Peyer's patch (tissue), 4 donors: ENCODE results near the gene TMEM186. TPM values are rescaled to one million over a fixed set of nuclear protein-coding genes. Genes with fewer than 3 reads are reported as not detected.
"Not testable (repeated sequence)": the region's sequence is repeated elsewhere in the genome, so short reads cannot be mapped to it uniquely, and the experiment has no call there.

Experiments used
- DNase-seq, 3 donors: peaks; one replicate each; pipeline ENCODE4 v3.0.0-alpha.2; 2017 to 2019
- H3K27ac ChIP-seq, 4 donors: fragments of 200-600 bp; sonication (generic); one replicate each; pipeline ENCODE4 v1.5.1; 2016 to 2019
- H3K27me3 ChIP-seq, 2 donors: fragments of 200-600 bp; sonication (generic); one replicate each; pipeline ENCODE4 v1.5.1; 2019
- H3K36me3 ChIP-seq, 3 donors: fragments of 200-600 bp; sonication (generic); one replicate each; pipeline ENCODE4 v1.5.1; 2016 to 2019
- H3K4me1 ChIP-seq, 4 donors: fragments of 200-600 bp; sonication (generic); one replicate each; pipeline ENCODE4 v1.5.1; 2016 to 2019
- H3K4me3 ChIP-seq, 4 donors: fragments of 200-600 bp; sonication (generic); 1 replicate in 3 of 4; 2 replicates in 1 of 4; pipeline ENCODE4 v1.5.1; 2016 to 2019; ENCODE audit warnings: mild to moderate bottlenecking in 1 of 4
- H3K9me3 ChIP-seq, 4 donors: fragments of 200-600 bp; sonication (generic); one replicate each; pipeline ENCODE4 v1.5.1; 2016 to 2019; ENCODE audit warnings: mild to moderate bottlenecking in 1 of 4
- POLR2A ChIP-seq, 2 donors: fragments of 450-650 bp; IDR thresholded peaks; one replicate each; pipeline ENCODE4 v1.5.1; 2017; ENCODE audit warnings: antibody characterized with exemption in 2 of 2, mild to moderate bottlenecking in 2 of 2, moderate library complexity in 2 of 2
- total RNA-seq, 4 donors: library from RNA; depleted of rRNA; stranded (reverse); fragments of >200 nt; gene quantifications; one replicate each; pipeline ENCODE4 v1.1.0, GENCODE V29; 2016
- TF ChIP-seq, protein P1 (sequence below), 6 experiments: fragments of 450-650 bp in 4 of 6; fragments of 200-600 bp in 2 of 6; sonication (generic) in 1 of 6; IDR thresholded peaks; one replicate each; pipeline ENCODE4 v1.5.1; 2017 to 2019; ENCODE audit warnings: antibody characterized with exemption in 6 of 6, mild to moderate bottlenecking in 3 of 6, moderate library complexity in 1 of 6

Gene TMEM186, protein sequence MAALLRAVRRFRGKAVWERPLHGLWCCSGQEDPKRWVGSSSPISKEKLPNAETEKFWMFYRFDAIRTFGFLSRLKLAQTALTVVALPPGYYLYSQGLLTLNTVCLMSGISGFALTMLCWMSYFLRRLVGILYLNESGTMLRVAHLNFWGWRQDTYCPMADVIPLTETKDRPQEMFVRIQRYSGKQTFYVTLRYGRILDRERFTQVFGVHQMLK
- 1 to 10 TPM in 3 of 4 donors, not detected in 1; 2.3 to 5.6 (median 4.9) TPM for total RNA-seq

DNA sequence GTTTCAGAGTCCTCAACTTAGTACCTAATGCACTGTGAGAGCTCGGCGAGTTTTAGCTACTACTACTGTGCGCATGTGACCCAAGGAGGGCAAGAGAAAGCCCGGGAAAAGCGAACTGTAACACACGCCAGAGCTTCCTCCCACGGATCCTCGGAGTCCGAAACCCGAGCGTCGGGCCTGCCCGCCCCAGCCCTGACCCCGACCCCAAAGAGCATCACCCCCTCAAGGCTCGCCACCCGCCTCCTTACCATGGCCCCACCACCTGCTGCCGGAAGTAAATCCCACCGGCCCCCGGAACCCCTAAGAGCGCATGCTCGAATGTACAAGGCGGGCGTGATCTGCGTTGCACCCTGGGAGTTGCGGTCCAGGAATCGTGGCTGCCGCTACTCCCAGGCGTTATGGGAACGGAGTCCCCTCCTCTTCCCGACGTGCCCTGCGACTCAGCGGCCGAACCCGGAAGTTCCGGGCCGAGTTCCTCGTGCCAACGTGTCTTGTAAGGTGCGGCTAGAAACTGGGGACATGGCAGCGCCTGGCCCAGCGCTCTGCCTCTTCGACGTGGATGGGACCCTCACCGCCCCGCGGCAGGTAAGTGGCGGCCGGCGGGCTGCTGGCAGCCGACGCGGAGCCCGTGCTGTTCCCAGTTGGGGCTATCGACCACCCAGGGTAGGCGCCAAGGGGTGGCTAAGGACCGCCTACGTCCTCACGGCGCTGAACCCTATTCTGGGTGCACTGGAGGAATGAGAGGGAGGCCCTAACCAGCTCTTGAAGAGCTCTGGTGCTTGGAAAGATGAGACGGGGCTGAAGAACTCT lies at the start of gene TMEM186, which contains the start of gene PMM2:
Gene TMEM186 (minus strand): TSS at position 276 of the 810 bp plus-strand sequence. CDS start 25 bp downstream, at position 251.
Gene PMM2 (plus strand): TSS at position 476 of the 810 bp plus-strand sequence. CDS start 44 bp downstream, at position 520.
- Histone ChIP-seq H3K4me3 (peak within 1 kb of the TSS; percentile 68 to 94 (median 87)), H3K4me1 (peaks cover 0 to 37% (median 12%) of the 10 kb centered on the region in 4 donors), H3K9me3 (no peaks in the 10 kb centered on the region), H3K27ac (peak within 1 kb of the TSS; percentile 78 to 87 (median 82)), H3K27me3 (no peaks in the 10 kb centered on the region), H3K36me3 (peaks cover 0 to 8% (median 0%) of the 10 kb centered on the region in 3 donors)
- TF ChIP-seq, protein P1, sequence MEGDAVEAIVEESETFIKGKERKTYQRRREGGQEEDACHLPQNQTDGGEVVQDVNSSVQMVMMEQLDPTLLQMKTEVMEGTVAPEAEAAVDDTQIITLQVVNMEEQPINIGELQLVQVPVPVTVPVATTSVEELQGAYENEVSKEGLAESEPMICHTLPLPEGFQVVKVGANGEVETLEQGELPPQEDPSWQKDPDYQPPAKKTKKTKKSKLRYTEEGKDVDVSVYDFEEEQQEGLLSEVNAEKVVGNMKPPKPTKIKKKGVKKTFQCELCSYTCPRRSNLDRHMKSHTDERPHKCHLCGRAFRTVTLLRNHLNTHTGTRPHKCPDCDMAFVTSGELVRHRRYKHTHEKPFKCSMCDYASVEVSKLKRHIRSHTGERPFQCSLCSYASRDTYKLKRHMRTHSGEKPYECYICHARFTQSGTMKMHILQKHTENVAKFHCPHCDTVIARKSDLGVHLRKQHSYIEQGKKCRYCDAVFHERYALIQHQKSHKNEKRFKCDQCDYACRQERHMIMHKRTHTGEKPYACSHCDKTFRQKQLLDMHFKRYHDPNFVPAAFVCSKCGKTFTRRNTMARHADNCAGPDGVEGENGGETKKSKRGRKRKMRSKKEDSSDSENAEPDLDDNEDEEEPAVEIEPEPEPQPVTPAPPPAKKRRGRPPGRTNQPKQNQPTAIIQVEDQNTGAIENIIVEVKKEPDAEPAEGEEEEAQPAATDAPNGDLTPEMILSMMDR (IDR thresholded peaks at IDR 0.05), result peak in 3 of 6 experiments; percentile 7 to 10 (median 8)
- TF ChIP-seq POLR2A (IDR thresholded peaks at IDR 0.05), result peak; percentile 65 to 71
- peak; percentile 96 to 98 (median 98) for DNase-seq

DNA sequence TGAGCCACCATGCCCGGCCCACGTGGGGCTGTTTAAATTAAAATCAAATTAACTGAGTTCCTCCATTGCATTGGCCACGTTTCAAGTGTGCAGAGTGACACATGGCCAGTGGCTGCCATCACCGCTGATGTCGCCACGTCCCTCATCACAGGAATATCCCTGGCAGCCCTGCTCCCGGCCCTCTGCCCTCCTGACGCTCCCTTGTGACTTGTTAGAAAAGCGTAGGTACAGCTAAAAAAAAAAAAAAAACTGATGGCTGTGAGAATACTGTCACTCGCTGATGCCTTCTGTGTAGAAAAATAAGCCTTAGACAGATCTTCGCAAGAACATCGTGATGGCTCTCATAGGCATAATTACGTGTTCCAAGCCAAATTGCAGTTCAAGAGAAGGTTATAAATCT lies 49.7 kb upstream of the TMEM186 start:
- Histone ChIP-seq H3K27ac (no peak overlapping the region), H3K36me3 (peaks cover 0 to 50% (median 0%) of the 10 kb centered on the region in 3 donors), H3K4me1 (peaks cover 0 to 4% (median 2%) of the 10 kb centered on the region in 4 donors), H3K27me3 (no peaks in the 10 kb centered on the region), H3K9me3 (peaks cover 0 to 3% (median 0%) of the 10 kb centered on the region in 4 donors), H3K4me3 (no peak overlapping the region)
- TF ChIP-seq, protein P1 (IDR thresholded peaks at IDR 0.05), result no peak
- no peak for TF ChIP-seq POLR2A (IDR thresholded peaks at IDR 0.05)
- DNase-seq, result no peak

DNA sequence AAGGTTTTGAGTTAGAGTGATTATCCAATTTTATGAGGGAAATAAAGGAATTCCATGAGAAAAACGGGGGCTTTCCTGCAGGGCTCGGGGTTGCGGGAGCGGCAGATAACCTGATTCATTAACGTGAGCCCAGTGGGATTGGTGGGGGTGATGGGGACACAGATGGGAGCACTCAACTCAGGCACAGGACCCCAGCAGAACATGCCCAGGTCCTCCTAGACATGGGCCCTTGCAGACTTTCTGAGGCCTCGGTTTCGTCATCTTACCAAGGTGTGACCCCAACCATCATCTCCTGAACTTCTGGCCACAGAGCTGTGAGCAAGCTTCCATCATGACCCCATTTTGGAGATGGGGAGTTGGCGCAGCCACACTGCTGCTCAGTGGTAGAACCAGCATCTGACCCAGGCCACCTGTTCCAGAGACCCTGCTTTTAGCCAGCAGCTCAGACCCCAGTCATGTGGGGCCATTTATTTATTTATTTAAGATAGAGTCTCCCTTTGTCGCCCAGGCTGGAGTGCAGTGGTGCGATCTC lies 49.0 kb upstream of the TMEM186 start:
- peaks cover 0 to 49% (median 0%) of the 10 kb centered on the region in 3 donors for H3K36me3 ChIP-seq

DNA sequence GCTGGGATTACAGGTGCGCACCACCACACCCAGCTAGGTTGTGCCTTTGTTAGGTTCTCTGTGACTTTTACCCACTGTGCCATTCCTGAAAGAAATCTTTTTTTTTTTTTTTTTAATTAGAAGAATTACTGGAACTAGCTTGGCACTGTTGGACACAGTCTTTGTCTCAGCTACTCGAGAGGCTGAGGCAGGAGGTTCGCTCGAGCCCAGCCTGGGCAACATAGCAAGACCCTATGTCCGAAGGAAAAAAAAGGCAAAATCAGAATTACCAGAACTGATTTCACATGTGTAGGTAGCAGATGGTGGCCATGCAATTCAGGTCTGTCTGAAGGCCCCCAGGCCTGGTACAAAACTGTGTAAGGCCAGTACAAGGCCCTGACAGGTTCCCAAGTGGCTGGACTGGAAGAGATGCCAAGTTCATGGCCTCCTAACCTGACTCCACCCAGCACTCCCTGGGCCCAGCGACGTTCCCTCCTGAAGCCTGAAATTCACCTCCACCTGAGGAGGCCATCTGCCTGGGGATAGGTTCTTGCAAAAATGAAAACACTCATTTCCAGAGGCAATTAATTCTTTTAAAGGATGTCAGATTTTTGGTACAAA lies 48.4 kb upstream of the TMEM186 start:
- Histone ChIP-seq H3K4me1 (peaks cover 0 to 4% (median 2%) of the 10 kb centered on the region in 4 donors), H3K4me3 (no peak overlapping the region), H3K27ac (no peak overlapping the region), H3K9me3 (peaks cover 0 to 3% (median 0%) of the 10 kb centered on the region in 4 donors), H3K27me3 (no peaks in the 10 kb centered on the region), H3K36me3 (peaks cover 0 to 47% (median 0%) of the 10 kb centered on the region in 3 donors)
- TF ChIP-seq, protein P1 (IDR thresholded peaks at IDR 0.05), result no peak
- no peak for TF ChIP-seq POLR2A (IDR thresholded peaks at IDR 0.05)
- DNase-seq, result no peak

More for the DNA sequence above, 49.0 kb upstream of the TMEM186 start:
- no peaks in the 10 kb centered on the region for H3K27me3 ChIP-seq
- TF ChIP-seq, protein P1 (IDR thresholded peaks at IDR 0.05), result no peak
- TF ChIP-seq POLR2A (IDR thresholded peaks at IDR 0.05), result no peak
- H3K4me1 ChIP-seq, result peaks cover 0 to 4% (median 2%) of the 10 kb centered on the region in 4 donors
- DNase-seq, result peak in 1 of 3 donors; percentile 32
- H3K27ac ChIP-seq, result no peak overlapping the region
- H3K9me3 ChIP-seq, result peaks cover 0 to 3% (median 0%) of the 10 kb centered on the region in 4 donors
- no peak overlapping the region for H3K4me3 ChIP-seq

DNA sequence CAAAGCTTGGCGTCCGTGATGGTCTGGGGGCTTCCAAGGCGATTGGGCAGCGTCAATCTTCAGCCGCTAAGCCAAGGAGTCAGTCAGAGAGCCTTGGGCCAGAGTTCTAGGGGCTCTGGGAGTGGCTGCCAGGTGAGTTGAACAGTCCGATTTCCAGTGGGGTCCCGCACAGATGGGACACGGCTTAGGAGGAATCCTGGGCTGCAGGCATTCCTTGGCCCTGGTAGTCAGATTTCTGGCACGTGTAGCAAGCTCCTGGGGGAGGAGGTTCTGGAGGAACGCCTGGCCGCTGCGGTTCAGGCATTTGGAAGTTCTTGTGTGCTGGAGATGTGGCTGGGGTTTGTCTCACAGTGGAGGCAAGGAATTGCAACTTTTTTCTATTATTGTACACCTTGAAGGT lies 45.9 kb upstream of the TMEM186 start:
- H3K4me1 ChIP-seq, H3K27me3 ChIP-seq, H3K4me3 ChIP-seq, H3K9me3 ChIP-seq, H3K27ac ChIP-seq, DNase-seq: not testable (repeated sequence)
- H3K36me3 ChIP-seq, result peaks cover 0 to 23% (median 0%) of the 10 kb centered on the region in 3 donors

DNA sequence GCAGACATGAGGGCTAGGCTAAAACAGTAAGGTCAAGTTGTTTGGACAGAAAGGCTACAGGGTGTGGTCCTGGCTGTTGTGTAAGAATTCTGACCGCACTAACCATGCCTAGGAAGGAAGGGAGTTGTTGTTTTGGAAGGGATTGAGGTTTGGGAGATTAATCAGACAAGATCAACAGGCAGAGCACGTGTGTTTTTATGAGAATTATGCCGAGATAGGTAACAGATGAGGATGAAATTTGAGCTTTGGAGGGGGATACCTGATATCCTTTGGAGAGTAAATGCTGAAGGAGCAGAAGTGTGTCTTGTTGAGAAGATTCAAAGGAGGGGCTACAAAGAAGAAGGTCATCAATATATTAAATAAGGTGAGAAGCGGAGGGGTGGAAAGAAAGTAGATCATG lies 44.6 kb upstream of the TMEM186 start:
- H3K27ac ChIP-seq, H3K27me3 ChIP-seq, H3K9me3 ChIP-seq, H3K4me3 ChIP-seq, DNase-seq, H3K4me1 ChIP-seq: not testable (repeated sequence)
- peaks cover 0 to 10% (median 0%) of the 10 kb centered on the region in 3 donors for H3K36me3 ChIP-seq

DNA sequence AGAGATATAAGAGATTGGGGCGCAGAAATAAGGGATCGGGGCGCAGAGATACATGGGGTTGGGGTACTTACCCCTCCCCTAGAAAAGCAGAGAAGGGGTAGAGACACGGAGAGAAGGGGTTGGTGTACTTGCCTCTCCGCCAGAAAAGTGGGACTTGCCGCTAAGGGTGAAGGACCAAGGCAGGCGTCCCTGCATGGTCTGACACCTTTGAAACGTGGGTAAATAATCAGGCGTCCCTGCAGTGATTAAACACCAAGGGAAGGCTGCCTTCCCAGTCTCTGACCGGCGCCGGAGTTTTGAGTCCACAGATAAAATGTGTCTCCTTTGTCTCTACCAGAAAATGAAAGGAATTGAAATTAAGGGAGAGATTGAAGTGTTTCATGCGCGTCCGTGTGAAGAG lies 40.2 kb upstream of the TMEM186 start:
- H3K27me3 ChIP-seq, H3K4me1 ChIP-seq, H3K4me3 ChIP-seq, DNase-seq, H3K27ac ChIP-seq, H3K36me3 ChIP-seq, H3K9me3 ChIP-seq: not testable (repeated sequence)

DNA sequence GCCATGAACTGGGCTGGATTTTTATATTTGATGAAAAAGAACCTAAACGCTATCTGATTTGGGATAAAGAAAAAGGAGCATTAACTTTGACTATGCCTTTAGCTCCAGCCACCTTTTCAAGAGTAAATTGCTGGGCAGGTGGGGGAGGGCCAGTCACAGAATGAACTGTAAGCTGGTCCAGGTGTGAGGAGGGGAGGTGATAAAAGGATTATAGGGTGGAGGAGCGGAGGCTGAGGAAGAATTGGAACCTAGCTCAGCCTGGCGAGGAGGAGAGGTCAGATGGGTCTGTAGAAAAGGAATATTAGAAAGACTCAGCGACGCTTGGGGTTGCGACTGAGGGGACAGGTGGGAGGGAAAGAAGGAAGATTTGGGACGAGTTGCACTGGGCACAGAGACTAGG lies 39.4 kb upstream of the TMEM186 start:
- not testable (repeated sequence) for H3K27ac ChIP-seq, H3K4me1 ChIP-seq, H3K9me3 ChIP-seq, H3K36me3 ChIP-seq, H3K27me3 ChIP-seq, H3K4me3 ChIP-seq, DNase-seq
